Activated naive CD4-positive, alpha-beta T cell treated with anti-CD3 and anti-CD28 coated beads for 36 hours (primary cell): Measurements from ENCODE around the gene PTTG1IP. TPM values are rescaled to one million over a fixed set of nuclear protein-coding genes. Genes with fewer than 3 reads are reported as not detected.

Source experiments
- CTCF ChIA-PET: fragments of 350-600 bp; sonication (Branson Sonifier 250); formaldehyde crosslinking; loops from one replicate; lab custom pipeline; 2021; ENCODE audit warnings: antibody characterized with exemption; lab: Charles Lee
- DNase-seq: peaks from one replicate; pipeline ENCODE4 v3.0.0-alpha.2; 2020
- H3K27ac Mint-ChIP-seq: one replicate; pipeline ENCODE4 v1.8.0; 2021; ENCODE audit warnings: mild to moderate bottlenecking, mixed read lengths
- H3K27me3 Mint-ChIP-seq: one replicate; pipeline ENCODE4 v1.8.0; 2021; ENCODE audit warnings: low read depth, mixed read lengths
- H3K36me3 Mint-ChIP-seq: one replicate; pipeline ENCODE4 v1.8.0; 2021; ENCODE audit warnings: low read depth, mixed read lengths
- H3K4me1 Mint-ChIP-seq: one replicate; pipeline ENCODE4 v1.8.0; 2021; ENCODE audit warnings: low read depth, mixed read lengths
- H3K4me3 Mint-ChIP-seq: one replicate; pipeline ENCODE4 v1.8.0; 2021; ENCODE audit warnings: mild to moderate bottlenecking, moderate library complexity, mixed read lengths
- H3K9me3 Mint-ChIP-seq: one replicate; pipeline ENCODE4 v1.8.0; 2021; ENCODE audit warnings: mixed read lengths
- intact Hi-C: fragments of 100-400 bp; cut with micrococcal nuclease; formaldehyde crosslinking; loops from one replicate; pipeline ENCODE4 v1.15.1; 2023
- total RNA-seq, 2 experiments: library from RNA; stranded (reverse); gene quantifications; one replicate each; pipeline ENCODE4 v1.2.3, GENCODE V29; 2021

PTTG1IP gene
- total RNA-seq, 2 experiments from 2014 or later = 37.6 to 38.5 TPM

DNA sequence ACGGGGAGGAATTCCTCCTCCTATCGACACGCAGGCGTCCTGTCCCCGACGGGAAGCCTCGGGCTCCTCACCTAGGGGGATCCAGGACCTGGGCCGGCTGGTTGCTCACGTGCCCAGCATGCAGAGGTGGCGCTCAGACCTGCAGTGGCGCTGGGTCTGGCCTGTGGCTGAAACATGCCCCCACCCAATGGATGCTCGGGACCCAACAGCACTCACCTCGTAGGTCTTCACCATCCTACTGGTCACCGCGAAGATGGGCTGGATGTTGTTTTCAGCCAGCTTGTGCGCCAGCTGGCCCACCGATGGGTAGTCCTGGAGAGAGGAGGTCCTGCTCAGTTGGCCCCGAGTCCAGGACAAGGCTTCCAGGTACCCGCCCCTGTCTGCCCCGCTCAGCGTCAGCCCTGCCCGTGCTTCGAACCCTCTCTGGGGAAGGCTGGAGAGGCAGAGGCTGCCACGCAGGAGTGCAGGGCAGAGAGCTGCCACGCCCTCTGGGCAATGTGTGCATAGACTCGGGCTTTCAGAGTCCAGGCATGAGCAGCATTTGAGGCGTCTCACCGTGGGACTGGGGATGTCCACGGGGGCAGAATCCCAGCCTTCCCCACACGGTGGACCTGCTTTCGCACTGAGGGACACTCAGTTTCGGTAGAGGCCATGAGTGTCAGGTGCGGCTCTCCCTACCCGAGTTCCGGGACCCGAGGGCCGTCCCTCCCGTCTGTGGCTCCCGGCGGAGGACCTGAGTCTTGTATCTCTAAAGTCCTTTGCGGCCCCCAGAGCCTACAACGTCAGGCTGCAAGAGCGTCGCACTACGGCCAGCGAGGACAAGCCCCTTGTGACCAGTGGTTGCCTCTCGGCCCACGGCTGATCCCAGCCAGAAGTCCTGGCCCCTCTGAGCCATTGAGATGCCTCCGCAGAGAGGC lies 25.6 kb upstream of the PTTG1IP start:
- Mint-ChIP-seq H3K4me3 (no peak overlapping the region), H3K36me3 (peaks cover 46% of the 10 kb centered on the region), H3K4me1 (peaks cover 2% of the 10 kb centered on the region), H3K27me3 (no peaks in the 10 kb centered on the region), H3K9me3 (no peaks in the 10 kb centered on the region), H3K27ac (no peak overlapping the region)
- CTCF ChIA-PET = no interaction called here
- DNase-seq = no peak
- intact Hi-C loops = no loop called here

DNA sequence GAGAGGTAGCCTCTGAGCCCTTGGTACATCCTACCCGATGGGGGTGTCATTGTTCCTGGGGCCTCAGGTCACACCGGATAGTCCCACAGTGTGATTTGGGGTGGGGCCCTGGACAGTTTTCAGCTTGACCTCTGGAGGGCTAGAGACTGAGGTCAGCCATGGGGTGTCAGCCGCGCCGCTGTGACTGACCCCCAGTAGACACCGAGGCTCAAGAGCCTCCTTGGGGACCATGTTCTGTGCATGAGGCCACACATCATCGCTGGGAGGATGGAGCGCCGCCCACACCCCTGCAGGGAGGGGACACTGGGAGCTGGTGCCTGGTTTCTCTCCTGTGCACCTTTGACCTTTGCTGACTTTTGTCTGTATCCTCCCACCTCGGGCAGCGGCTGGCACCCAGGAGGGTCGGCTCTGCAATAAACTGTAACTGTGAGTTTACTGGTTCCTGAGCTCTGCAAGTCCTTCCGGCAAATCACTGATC lies 24.6 kb upstream of the PTTG1IP start:
- peaks cover 40% of the 10 kb centered on the region for H3K36me3 Mint-ChIP-seq
- intact Hi-C loops = no loop called here
- no peaks in the 10 kb centered on the region for H3K27me3 Mint-ChIP-seq
- H3K4me3 Mint-ChIP-seq = no peak overlapping the region
- CTCF ChIA-PET = interaction anchor here (1.2 to 1.6 kb wide), 2 partner anchors 22 to 52 kb away, joined by 3 read pairs; no protein-coding TSS in a partner anchor
- no peak for DNase-seq
- H3K27ac Mint-ChIP-seq = peak overlapping the region; percentile 41
- H3K9me3 Mint-ChIP-seq = no peaks in the 10 kb centered on the region
- H3K4me1 Mint-ChIP-seq = peaks cover 9% of the 10 kb centered on the region

DNA sequence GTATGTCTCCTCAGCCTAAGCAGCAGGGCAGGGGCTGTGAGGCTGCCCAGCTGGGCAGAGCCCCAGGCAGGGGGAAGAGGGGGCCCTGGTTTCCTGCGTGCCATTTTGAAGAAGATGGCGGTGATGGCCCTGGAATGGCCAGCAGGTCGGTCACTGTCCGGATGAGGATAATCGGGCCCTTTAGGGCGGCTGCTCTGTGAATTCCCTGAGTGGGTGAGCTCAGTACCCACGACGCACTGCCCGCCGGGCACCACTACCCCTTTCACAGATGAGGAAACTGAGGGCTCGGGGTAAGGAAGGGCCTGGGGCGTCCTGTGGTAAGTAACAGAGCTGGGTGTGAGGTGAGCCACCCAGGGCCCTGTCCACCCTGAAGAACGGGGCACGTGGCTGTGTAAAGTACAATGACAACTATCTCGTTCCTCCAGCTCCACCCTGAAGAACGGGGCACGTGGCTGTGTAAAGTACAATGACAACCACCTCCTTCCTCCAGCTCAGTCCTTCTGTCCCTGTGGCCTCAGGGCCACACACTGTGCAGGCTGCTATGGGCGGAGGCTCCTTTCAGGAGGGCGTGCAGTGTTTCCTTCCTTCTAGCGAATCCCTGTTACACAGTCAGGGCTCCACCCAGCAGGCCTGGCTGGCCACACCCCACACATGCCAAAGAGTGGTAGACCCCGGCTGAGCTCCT lies 24.0 kb upstream of the PTTG1IP start:
- Mint-ChIP-seq H3K27me3 (no peaks in the 10 kb centered on the region), H3K9me3 (no peaks in the 10 kb centered on the region), H3K27ac (no peak overlapping the region), H3K36me3 (peaks cover 34% of the 10 kb centered on the region), H3K4me3 (no peak overlapping the region), H3K4me1 (peaks cover 9% of the 10 kb centered on the region)
- CTCF ChIA-PET = interaction anchor here (1.2 to 1.6 kb wide), 2 partner anchors 22 to 52 kb away, joined by 3 read pairs; no protein-coding TSS in a partner anchor
- DNase-seq = no peak
- intact Hi-C loops = no loop called here

DNA sequence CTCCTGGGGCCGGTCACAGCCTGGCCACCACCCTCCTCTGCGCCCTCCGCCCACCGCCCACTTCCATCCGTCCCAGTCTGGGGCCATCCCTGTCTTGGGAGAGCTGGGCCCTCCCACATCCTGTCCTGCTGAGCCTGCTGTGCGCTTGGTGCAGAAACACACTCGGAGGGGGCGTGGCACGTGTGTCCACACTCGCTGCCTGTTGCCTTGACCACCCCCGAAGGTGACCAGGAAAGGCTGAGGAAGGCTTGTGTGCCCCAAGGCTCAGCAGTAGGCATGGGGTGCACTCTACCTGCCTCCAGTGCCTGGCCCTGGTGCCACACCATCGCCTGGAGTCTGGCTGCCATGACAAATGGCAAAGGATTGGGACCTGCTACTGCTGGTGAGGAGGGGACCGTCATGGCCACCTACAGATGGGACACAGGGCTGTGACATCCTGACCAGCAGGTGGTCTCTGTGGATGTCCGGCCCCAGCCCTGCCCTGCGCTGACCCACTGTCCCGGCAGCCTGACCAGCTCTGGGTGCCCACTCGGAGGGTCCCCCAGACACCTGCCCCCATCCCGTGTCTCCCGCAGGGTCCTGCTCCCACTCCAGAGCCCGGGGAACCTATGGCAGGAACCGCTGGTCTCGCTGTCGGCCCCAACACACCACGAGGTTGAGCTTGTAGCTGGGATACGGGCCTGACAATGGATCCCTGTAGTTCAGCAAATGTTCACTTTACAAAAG lies 23.2 kb upstream of the PTTG1IP start:
- CTCF ChIA-PET = interaction anchor here (1.1 to 1.6 kb wide), 3 partner anchors 23 to 240 kb away, joined by 3 read pairs; no protein-coding TSS in a partner anchor
- H3K9me3 Mint-ChIP-seq = no peaks in the 10 kb centered on the region
- H3K4me1 Mint-ChIP-seq = peaks cover 7% of the 10 kb centered on the region
- peaks cover 27% of the 10 kb centered on the region for H3K36me3 Mint-ChIP-seq
- H3K27me3 Mint-ChIP-seq = no peaks in the 10 kb centered on the region
- no peak overlapping the region for H3K27ac Mint-ChIP-seq
- intact Hi-C loops = no loop called here
- no peak for DNase-seq
- no peak overlapping the region for H3K4me3 Mint-ChIP-seq

DNA sequence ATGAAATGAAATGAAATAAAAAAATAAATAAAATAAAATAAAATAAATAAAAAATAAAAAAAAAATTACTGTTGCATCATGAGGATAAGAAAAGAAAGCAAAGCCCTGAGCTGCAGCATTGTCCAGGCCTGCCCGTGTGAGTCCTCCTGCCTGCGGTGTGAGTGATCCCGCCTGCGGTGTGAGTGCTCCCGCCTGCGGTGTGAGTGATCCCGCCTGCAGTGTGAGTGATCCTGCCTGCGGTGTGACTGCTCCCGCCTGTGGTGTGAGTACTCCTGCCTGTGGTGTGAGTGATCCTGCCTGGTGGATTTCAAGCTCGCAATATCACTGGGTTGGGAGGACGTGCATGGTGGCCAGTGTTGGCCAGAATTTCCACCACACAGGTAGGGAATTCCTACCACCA lies 22.4 kb upstream of the PTTG1IP start:
- H3K4me3 Mint-ChIP-seq = no peak overlapping the region
- no peak for DNase-seq
- intact Hi-C loops = no loop called here
- no peaks in the 10 kb centered on the region for H3K27me3 Mint-ChIP-seq
- CTCF ChIA-PET = interaction anchor here (0.7 to 4.9 kb wide), 4 partner anchors 38 to 241 kb away, joined by 3 to 43 read pairs (median 4); no protein-coding TSS in a partner anchor
- H3K36me3 Mint-ChIP-seq = peaks cover 23% of the 10 kb centered on the region
- H3K9me3 Mint-ChIP-seq = no peaks in the 10 kb centered on the region
- H3K4me1 Mint-ChIP-seq = peaks cover 7% of the 10 kb centered on the region
- H3K27ac Mint-ChIP-seq = peak overlapping the region; percentile 56

DNA sequence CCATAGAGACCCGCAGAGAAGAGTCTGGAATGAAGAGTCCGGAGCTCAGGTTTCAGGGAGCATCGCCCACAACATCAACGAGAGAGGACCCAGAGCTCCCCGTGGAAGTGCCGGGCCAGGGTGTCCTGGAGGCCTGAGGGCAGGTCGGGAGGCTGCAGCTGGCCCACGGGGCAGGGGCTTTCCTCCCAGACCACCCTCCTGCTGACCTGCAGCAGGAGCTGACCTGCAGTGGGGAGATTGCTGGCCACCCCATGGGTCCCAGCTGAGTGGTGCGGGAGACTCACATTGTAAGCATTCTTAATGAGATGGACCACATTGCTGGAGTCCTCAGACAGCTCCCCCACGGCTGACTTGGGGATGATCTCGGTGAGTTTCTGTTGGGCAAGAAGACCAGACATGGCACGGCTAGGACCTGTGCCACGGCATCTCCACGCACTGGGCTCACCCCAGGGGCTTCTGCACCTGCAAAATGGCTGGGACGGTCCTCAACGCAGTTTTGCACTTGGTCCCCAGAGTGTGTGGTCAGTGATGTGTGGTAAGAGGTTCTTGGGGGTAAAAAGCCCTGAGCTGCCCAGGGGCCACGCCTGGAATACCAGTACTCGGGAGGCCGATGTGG lies 21.3 kb upstream of the PTTG1IP start:
- CTCF ChIA-PET = interaction anchor here (1.2 to 4.9 kb wide), 10 partner anchors 14 to 94 kb away, joined by 3 to 43 read pairs (median 8); no protein-coding TSS in a partner anchor
- no peak for DNase-seq
- Mint-ChIP-seq H3K27ac (no peak overlapping the region), H3K4me1 (peaks cover 7% of the 10 kb centered on the region), H3K27me3 (no peaks in the 10 kb centered on the region), H3K4me3 (no peak overlapping the region), H3K9me3 (no peaks in the 10 kb centered on the region), H3K36me3 (peaks cover 22% of the 10 kb centered on the region)
- intact Hi-C loops = no loop called here

DNA sequence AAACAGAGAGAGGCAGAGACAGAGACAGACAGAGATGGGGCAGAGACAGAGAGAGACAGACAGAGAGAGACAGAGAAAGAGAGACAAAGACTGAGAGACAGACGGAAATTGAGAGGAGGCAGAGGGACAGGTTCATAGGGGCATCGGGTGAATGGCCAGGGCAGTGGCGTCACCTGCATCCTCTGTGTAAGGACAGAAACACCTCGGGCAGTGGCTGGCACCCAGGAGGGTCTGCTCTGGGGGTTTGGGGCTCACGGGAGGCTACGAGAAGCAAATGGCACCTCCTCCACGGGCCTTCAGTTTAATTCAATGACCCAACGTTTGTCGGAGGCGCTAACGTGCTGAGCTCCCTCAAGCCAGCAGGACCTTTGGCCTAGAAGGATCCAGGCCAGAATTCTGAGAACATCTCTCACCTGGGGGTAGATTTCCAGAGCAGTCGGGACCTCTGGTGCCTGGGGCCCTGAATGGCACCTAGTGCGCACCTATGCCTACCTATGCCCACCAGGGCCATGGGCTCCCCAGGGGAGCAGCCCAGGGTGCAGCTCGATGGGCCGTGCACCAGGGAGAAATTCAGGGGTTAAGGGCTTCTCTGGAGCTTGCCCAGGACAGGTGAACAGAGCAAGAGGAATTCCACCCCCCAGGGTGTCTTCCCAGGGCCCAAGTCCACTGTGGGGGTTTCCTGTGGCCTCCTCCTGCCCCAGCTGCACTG lies 20.6 kb upstream of the PTTG1IP start:
- CTCF ChIA-PET = interaction anchor here (1.2 to 4.9 kb wide), 11 partner anchors 13 to 93 kb away, joined by 3 to 43 read pairs (median 7); no protein-coding TSS in a partner anchor
- intact Hi-C loops = no loop called here
- DNase-seq = no peak
- Mint-ChIP-seq H3K27me3 (no peaks in the 10 kb centered on the region), H3K4me3 (no peak overlapping the region), H3K9me3 (no peaks in the 10 kb centered on the region), H3K4me1 (peaks cover 7% of the 10 kb centered on the region), H3K27ac (peak overlapping the region; percentile 75), H3K36me3 (peaks cover 18% of the 10 kb centered on the region)

DNA sequence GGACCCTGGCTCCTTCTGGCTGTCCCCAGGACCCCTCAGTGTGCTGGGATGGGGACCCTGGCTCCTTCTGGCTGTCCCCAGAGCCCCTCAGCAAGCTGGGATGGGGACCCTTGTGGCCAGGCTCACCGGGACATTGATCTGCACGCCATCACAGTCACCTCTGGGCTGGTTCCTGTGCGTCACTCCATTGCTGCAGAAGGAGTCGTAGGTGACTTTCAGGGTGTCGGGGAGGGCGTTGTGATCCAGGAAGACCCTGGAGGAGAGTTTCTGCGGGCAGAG lies 19.7 kb upstream of the PTTG1IP start:
- Mint-ChIP-seq H3K27me3 (no peaks in the 10 kb centered on the region), H3K4me1 (peaks cover 7% of the 10 kb centered on the region), H3K4me3 (no peak overlapping the region), H3K9me3 (no peaks in the 10 kb centered on the region), H3K27ac (peak overlapping the region; percentile 75), H3K36me3 (peaks cover 13% of the 10 kb centered on the region)
- no peak for DNase-seq
- CTCF ChIA-PET = interaction anchor here (1.0 to 4.9 kb wide), 7 partner anchors 13 to 40 kb away, joined by 3 to 43 read pairs (median 7); no protein-coding TSS in a partner anchor
- intact Hi-C loops = no loop called here

DNA sequence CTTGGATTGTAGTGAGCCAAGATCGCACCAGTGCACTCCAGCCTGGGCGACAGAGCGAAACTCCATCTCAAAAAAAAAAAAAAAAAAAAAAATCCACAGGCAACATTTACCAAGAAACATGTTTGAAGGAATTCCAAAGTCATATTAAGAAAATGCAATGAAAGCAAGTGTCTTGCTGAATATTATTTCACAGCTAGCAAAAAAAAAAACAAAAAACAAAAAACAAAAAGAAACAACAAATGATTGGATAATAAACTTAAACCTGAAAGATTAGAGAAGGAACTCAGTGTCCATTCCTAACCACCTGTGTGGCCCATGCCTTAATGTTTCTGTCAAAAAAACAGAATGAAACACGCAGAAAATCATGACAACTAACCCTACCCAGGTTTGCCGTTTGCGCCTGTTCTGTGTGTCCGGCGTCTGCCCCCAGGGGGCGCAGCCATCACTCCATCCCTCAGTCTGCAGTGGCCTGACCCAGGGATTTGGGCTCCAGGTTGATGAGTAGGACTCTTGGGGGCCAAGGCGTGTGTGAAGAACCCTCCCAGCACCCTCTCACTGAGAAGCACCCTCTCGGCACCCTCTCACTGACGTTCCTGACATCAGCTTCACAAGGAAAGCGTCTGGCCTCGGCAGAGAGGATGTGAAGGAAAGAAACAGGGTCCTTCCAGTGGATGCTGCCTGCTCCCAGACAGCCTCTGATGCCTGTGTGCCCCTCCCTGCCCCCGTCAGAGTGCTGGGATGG lies 19.2 kb upstream of the PTTG1IP start:
- Mint-ChIP-seq H3K27ac (peak overlapping the region; percentile 75), H3K27me3 (no peaks in the 10 kb centered on the region), H3K4me1 (peaks cover 7% of the 10 kb centered on the region), H3K9me3 (no peaks in the 10 kb centered on the region), H3K36me3 (peaks cover 9% of the 10 kb centered on the region), H3K4me3 (no peak overlapping the region)
- CTCF ChIA-PET = interaction anchor here (0.6 to 4.9 kb wide), 11 partner anchors 12 to 1636 kb away, joined by 3 to 43 read pairs (median 4); no protein-coding TSS in a partner anchor
- peak; percentile 85 for DNase-seq
- intact Hi-C loops = loop anchor here (1.0 kb wide), 2 partner anchors 20 to 40 kb away; no protein-coding TSS in a partner anchor

DNA sequence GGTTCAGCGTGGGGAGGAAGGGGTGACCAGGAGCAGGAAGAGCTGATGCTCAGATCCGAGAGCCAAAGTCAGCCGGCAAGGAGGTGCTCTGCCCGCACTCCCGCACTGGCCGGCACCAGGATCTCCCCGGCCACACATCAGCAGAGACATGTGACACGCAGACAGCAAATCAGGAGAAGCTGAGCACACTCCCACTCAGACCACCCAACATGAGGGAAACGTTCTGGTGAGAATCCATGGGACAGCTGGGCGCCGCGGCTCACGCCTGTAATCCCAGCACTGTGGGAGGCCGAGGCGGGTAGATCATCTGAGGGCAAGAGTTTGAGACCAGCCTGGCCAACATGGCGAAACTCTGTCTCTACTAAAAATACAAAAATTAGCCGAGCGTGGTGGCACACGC lies 18.6 kb upstream of the PTTG1IP start:
- Mint-ChIP-seq H3K36me3 (peaks cover 6% of the 10 kb centered on the region), H3K27me3 (no peaks in the 10 kb centered on the region), H3K27ac (peak overlapping the region; percentile 24), H3K4me3 (no peak overlapping the region), H3K4me1 (peaks cover 7% of the 10 kb centered on the region), H3K9me3 (no peaks in the 10 kb centered on the region)
- CTCF ChIA-PET = interaction anchor here (0.6 to 4.9 kb wide), 7 partner anchors 12 to 1637 kb away, joined by 3 to 43 read pairs (median 5); no protein-coding TSS in a partner anchor
- intact Hi-C loops = loop anchor here (1.0 kb wide), 2 partner anchors 20 to 40 kb away; no protein-coding TSS in a partner anchor
- DNase-seq = no peak
